ENCODE results near the gene MRPL18. TPM values are rescaled to one million over a fixed set of nuclear protein-coding genes. Genes with fewer than 3 reads are reported as not detected.
A peak's percentile ranks its signal among the peaks of the same experiment; 100 is the strongest.

Gene MRPL18
- total RNA-seq, 1 experiment from 2014 or later, result 108 TPM

DNA sequence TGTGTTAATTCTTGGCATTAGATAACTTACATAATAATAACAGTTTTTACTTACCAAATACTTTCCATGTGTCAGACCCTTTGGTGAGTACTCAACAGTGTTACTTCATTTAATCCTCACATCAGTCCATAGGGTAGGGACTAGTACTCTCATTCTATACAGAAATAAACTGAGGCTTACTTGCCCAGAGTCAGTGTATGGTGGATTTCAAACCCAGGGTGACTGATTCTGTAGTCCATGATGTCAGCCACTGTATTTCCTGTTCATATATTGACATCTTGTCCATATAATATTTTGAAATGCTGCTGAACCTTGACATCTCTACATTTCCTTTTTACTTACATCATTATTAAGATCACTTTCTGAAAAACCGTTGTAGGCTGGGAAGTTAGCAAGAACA lies 7.3 kb downstream of the MRPL18 start:
- no peak overlapping the region for H3K4me3 Mint-ChIP-seq (ENCODE audit: unreplicated experiment)
- POLR2A ChIA-PET, result interaction anchor here (1.3 kb wide), 1 partner anchor 10 kb away, joined by 3 read pairs; no protein-coding TSS in a partner anchor
- no TSS peak for BruUV-seq (replicated peaks)
- H3K36me3 Mint-ChIP-seq (ENCODE audit: insufficient read depth, unreplicated experiment), result peaks cover 66% of the 10 kb centered on the region
- H3K9me3 Mint-ChIP-seq (ENCODE audit: unreplicated experiment), result no peaks in the 10 kb centered on the region
- no peaks in the 10 kb centered on the region for H3K27me3 Mint-ChIP-seq (ENCODE audit: insufficient read depth, unreplicated experiment)
- intact Hi-C loops (cut with micrococcal nuclease), result no loop called here
- peaks cover 14% of the 10 kb centered on the region for H3K4me1 Mint-ChIP-seq (ENCODE audit: insufficient read depth, unreplicated experiment)
- TF ChIP-seq, protein P1, sequence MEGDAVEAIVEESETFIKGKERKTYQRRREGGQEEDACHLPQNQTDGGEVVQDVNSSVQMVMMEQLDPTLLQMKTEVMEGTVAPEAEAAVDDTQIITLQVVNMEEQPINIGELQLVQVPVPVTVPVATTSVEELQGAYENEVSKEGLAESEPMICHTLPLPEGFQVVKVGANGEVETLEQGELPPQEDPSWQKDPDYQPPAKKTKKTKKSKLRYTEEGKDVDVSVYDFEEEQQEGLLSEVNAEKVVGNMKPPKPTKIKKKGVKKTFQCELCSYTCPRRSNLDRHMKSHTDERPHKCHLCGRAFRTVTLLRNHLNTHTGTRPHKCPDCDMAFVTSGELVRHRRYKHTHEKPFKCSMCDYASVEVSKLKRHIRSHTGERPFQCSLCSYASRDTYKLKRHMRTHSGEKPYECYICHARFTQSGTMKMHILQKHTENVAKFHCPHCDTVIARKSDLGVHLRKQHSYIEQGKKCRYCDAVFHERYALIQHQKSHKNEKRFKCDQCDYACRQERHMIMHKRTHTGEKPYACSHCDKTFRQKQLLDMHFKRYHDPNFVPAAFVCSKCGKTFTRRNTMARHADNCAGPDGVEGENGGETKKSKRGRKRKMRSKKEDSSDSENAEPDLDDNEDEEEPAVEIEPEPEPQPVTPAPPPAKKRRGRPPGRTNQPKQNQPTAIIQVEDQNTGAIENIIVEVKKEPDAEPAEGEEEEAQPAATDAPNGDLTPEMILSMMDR (IDR thresholded peaks at IDR 0.05; ENCODE audit: unreplicated experiment), result no peak
- DNase-seq (ENCODE audit: unreplicated experiment), result no peak
- CTCF ChIA-PET, result no interaction called here
- no peak overlapping the region for H3K27ac Mint-ChIP-seq (ENCODE audit: low read depth, unreplicated experiment)

DNA sequence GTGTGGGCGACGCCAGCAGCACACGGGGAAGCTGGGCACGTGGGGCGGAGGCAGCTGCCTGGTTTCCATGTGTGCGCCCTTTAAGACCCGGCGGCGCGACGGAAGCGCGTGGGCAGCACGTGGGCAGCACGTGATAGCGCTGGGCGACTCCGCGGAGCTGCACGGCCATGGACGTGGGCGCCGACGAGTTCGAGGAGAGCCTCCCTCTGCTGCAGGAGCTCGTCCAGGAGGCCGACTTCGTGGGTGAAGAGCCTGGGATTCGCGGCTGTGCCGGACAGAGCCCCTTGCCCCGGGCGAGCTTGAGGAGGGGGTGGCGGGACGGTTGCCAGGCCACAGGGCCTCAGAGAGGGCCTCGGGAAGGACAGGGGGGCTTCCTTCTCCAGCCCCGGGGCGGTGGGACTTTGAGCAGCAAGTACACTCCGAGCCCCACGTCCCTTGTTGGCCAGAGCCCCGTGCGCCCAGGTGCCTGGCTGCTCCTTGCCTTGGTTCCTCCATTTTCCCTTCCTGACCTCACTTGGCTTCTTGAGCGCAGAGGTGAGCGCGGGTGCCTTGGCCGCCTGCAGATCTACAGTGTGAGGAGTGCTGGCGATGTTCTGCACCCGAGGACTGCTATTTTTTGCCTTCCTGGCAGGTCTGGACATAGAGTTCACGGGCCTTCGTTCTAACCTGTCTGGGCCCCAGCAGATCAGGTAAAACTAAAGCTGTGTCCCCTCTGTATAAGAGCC lies 10.0 kb downstream of the MRPL18 start, which contains the start of gene PNLDC1:
Gene PNLDC1, plus strand, starts transcription at position 136 of the 725 bp plus-strand sequence. Its CDS starts 32 bp downstream, at position 168.
- Mint-ChIP-seq H3K9me3 (ENCODE audit: unreplicated experiment) (no peaks in the 10 kb centered on the region), H3K4me3 (ENCODE audit: unreplicated experiment) (no peak within 1 kb of the TSS), H3K27me3 (ENCODE audit: insufficient read depth, unreplicated experiment) (no peaks in the 10 kb centered on the region), H3K27ac (ENCODE audit: low read depth, unreplicated experiment) (no peak within 1 kb of the TSS), H3K4me1 (ENCODE audit: insufficient read depth, unreplicated experiment) (peaks cover 7% of the 10 kb centered on the region), H3K36me3 (ENCODE audit: insufficient read depth, unreplicated experiment) (peaks cover 40% of the 10 kb centered on the region)
- no peak for DNase-seq (ENCODE audit: unreplicated experiment)
- CTCF ChIA-PET, result interaction anchor here (0.6 kb wide), 1 partner anchor 52 kb away, joined by 3 read pairs; no protein-coding TSS in a partner anchor
- BruUV-seq (replicated peaks), result no TSS peak
- POLR2A ChIA-PET, result interaction anchor here (0.7 to 5.6 kb wide), 2 partner anchors 10 kb away, joined by 3 to 49 read pairs; partner anchors contain the start of genes MRPL18 and TCP1
- intact Hi-C loops (cut with micrococcal nuclease), result no loop called here
- TF ChIP-seq, protein P1 (IDR thresholded peaks at IDR 0.05; ENCODE audit: unreplicated experiment), result no peak

DNA sequence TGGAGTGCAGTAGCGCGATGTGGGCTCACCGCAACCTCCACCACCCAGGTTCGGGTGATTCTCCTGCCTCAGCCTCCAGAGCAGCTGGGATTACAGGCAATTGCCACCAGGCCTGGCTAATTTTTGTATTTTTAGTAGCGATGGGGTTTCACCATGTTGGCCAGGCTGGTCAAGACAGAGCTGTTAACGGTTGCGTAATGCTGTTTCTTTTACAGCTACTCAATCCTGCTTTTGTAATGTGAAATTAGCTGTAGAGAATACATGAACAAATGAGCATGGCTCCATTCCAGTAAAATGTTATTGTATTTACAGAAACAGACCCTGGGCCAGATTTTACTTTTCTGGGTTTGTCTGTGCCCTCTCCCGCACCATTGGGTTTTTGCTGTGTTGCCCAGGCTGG lies 11.7 kb downstream of the MRPL18 start:
- Mint-ChIP-seq H3K36me3 (ENCODE audit: insufficient read depth, unreplicated experiment) (peaks cover 27% of the 10 kb centered on the region), H3K4me1 (ENCODE audit: insufficient read depth, unreplicated experiment) (peaks cover 16% of the 10 kb centered on the region), H3K9me3 (ENCODE audit: unreplicated experiment) (no peaks in the 10 kb centered on the region), H3K27ac (ENCODE audit: low read depth, unreplicated experiment) (peak overlapping the region; percentile 87), H3K4me3 (ENCODE audit: unreplicated experiment) (no peak overlapping the region), H3K27me3 (ENCODE audit: insufficient read depth, unreplicated experiment) (no peaks in the 10 kb centered on the region)
- CTCF ChIA-PET, result interaction anchor here (0.7 to 1.2 kb wide), 2 partner anchors 9 to 57 kb away, joined by 3 to 4 read pairs; no protein-coding TSS in a partner anchor
- POLR2A ChIA-PET, result interaction anchor here (1.0 to 5.6 kb wide), 3 partner anchors 11 to 75 kb away, joined by 4 to 49 read pairs (median 6); partner anchors contain the start of genes MRPL18 and TCP1
- no TSS peak for BruUV-seq (replicated peaks)
- DNase-seq (ENCODE audit: unreplicated experiment), result peak; percentile 66
- intact Hi-C loops (cut with micrococcal nuclease), result no loop called here
- TF ChIP-seq, protein P1 (IDR thresholded peaks at IDR 0.05; ENCODE audit: unreplicated experiment), result no peak

DNA sequence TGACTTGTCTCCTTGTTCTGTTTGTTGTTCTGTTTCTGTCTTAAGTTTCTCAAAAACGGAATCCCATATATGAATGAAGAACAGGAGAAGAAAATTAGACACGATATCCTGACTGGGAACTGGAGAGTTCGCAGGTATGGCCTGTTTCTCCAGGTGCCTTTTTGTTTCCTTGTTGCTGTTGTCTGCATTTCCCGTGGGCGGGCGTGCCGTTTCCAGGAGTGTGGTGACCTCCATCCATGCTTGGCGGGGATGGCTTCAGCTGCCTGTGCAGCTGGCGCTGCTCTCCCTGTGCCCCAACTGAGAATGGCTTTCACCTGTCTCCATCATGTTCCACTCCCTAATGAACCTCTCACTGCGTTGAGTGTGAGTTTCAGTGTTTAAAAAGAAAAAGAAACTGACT lies 14.2 kb downstream of the MRPL18 start:
- ChIA-PET POLR2A (interaction anchor here (5.4 kb wide), 1 partner anchor 13 kb away, joined by 82 read pairs; the partner anchor contains the start of genes MRPL18 and TCP1), CTCF (interaction anchor here (0.6 to 1.3 kb wide), 3 partner anchors 8 to 38 kb away, joined by 3 to 5 read pairs (median 4); no protein-coding TSS in a partner anchor)
- Mint-ChIP-seq H3K9me3 (ENCODE audit: unreplicated experiment) (no peaks in the 10 kb centered on the region), H3K27ac (ENCODE audit: low read depth, unreplicated experiment) (no peak overlapping the region), H3K4me3 (ENCODE audit: unreplicated experiment) (no peak overlapping the region), H3K36me3 (ENCODE audit: insufficient read depth, unreplicated experiment) (peaks cover under 1% of the 10 kb centered on the region), H3K4me1 (ENCODE audit: insufficient read depth, unreplicated experiment) (peaks cover 16% of the 10 kb centered on the region), H3K27me3 (ENCODE audit: insufficient read depth, unreplicated experiment) (no peaks in the 10 kb centered on the region)
- intact Hi-C loops (cut with micrococcal nuclease), result no loop called here
- no peak for DNase-seq (ENCODE audit: unreplicated experiment)
- TF ChIP-seq, protein P1 (IDR thresholded peaks at IDR 0.05; ENCODE audit: unreplicated experiment), result no peak
- no TSS peak for BruUV-seq (replicated peaks)

Measured in MCF 10A (cell line).